GM18858 (cell line): ENCODE results near the gene IL16.
"Not testable (repeated sequence)": the region's sequence is repeated elsewhere in the genome, so short reads cannot be mapped to it uniquely, and the experiment has no call there.

Experiments
- ATAC-seq: cut with Tn5 transposase; IDR thresholded peaks from one replicate; pipeline ENCODE4 v1.9.1; 2021; ENCODE audit not compliant: unreplicated experiment

Gene IL16

GRCh38 chr15:81199031-81199779 lies 2.5 kb downstream of the IL16 start:
- ATAC-seq = no peak

GRCh38 chr15:81206018-81206417 lies 9.3 kb downstream of the IL16 start:
- ATAC-seq = no peak

- ATAC-seq = not testable (repeated sequence)
These were observed 11.3 kb downstream of the IL16 start for GRCh38 chr15:81207987-81208386.

- no peak for ATAC-seq
These were observed 13.0 kb downstream of the IL16 start for GRCh38 chr15:81209635-81210034.

GRCh38 chr15:81211376-81211775 lies 14.7 kb downstream of the IL16 start:
- no peak for ATAC-seq

- no peak for ATAC-seq
These were observed 17.3 kb downstream of the IL16 start for GRCh38 chr15:81213982-81214381.

- no peak for ATAC-seq
These were observed 18.9 kb downstream of the IL16 start for GRCh38 chr15:81215531-81215930.

GRCh38 chr15:81215983-81216382 lies 19.3 kb downstream of the IL16 start:
- no peak for ATAC-seq

- no peak for ATAC-seq
These were observed 19.7 kb downstream of the IL16 start for GRCh38 chr15:81216422-81216821.

- no peak for ATAC-seq
These were observed 24.8 kb downstream of the IL16 start for GRCh38 chr15:81221449-81221848.

GRCh38 chr15:81222007-81222406 lies 25.3 kb downstream of the IL16 start:
- ATAC-seq = no peak

GRCh38 chr15:81223346-81223971 lies 26.8 kb downstream of the IL16 start:
- ATAC-seq = no peak

- ATAC-seq = no peak
These were observed 27.6 kb downstream of the IL16 start for GRCh38 chr15:81224232-81224631.

- ATAC-seq = no peak
These were observed 28.5 kb downstream of the IL16 start for GRCh38 chr15:81225161-81225671.

GRCh38 chr15:81227716-81228115 lies 31.0 kb downstream of the IL16 start:
- no peak for ATAC-seq

- no peak for ATAC-seq
These were observed 32.9 kb downstream of the IL16 start for GRCh38 chr15:81229586-81229985.

- no peak for ATAC-seq
These were observed 38.8 kb downstream of the IL16 start for GRCh38 chr15:81235276-81236123.

- ATAC-seq = no peak
These were observed 42.5 kb downstream of the IL16 start for GRCh38 chr15:81239190-81239589.

- no peak for ATAC-seq
These were observed 46.1 kb downstream of the IL16 start for GRCh38 chr15:81242778-81243177.

- no peak for ATAC-seq
These were observed 47.6 kb downstream of the IL16 start for GRCh38 chr15:81244306-81244705.

GRCh38 chr15:81253846-81254245 lies 57.2 kb downstream of the IL16 start:
- no peak for ATAC-seq
